ENCODE results near the gene CTXN2.

Gene CTXN2

GRCh38 chr15:48191574-48192225, at the start of gene CTXN2:
TSS of gene CTXN2 (plus strand) at chr15:48191665. CDS start at chr15:48201301, 9,636 bp downstream.
- peak; percentile 33 for DNase-seq

- DNase-seq, result no peak
Measured at GRCh38 chr15:48143856-48144255, 47.6 kb upstream of the CTXN2 start.

GRCh38 chr15:48144889-48145288, 46.6 kb upstream of the CTXN2 start:
- no peak for DNase-seq

- no peak for DNase-seq
Measured at GRCh38 chr15:48145923-48146322, 45.5 kb upstream of the CTXN2 start.

DNA sequence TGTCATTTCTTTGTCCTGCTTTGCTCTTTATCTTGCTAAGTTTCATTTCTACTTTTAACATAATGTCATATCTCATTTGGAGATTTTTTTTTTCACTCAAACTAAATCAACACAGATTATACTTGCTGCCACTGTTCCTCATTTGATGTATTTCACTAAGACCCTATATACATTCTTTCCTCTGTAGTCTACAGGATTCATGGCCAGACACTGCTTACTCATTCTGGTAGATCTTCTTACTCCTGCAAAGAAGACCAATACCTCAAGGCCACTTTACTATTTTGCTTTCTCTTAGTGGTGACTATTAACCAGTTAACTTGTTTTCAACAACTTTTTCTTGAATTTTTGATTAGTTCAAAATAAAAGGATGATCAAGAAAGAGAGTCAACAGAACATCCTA, 44.1 kb upstream of the CTXN2 start:
- no peak for DNase-seq

GRCh38 chr15:48149858-48150257, 41.6 kb upstream of the CTXN2 start:
- DNase-seq, result no peak

- no peak for DNase-seq
Measured at GRCh38 chr15:48153526-48153925, 37.9 kb upstream of the CTXN2 start.

- no peak for DNase-seq
Measured at GRCh38 chr15:48168616-48169015, 22.8 kb upstream of the CTXN2 start.

DNA sequence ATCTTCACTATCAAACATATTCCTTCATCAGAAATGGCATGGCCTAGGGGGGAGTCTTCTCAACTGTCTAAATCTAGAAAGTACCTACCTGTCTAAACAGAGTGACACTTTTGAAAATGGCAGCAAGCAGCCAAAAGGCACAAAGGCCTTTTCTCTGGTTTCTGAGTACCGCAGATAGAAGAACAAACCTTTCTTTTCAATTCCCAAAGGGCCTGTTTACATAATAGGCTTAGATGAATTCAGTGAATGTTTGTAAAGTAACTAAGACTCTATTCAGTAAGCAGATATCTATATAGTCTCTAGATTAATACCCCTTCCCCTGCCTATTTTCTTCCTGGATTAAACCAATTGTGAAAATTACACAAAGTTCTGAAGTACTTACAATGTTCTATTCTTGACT, 20.5 kb upstream of the CTXN2 start:
- peak; percentile 17 for DNase-seq

- no peak for DNase-seq
Measured at GRCh38 chr15:48175126-48175525, 16.3 kb upstream of the CTXN2 start.

GRCh38 chr15:48176112-48176511, 15.4 kb upstream of the CTXN2 start:
- no peak for DNase-seq

DNA sequence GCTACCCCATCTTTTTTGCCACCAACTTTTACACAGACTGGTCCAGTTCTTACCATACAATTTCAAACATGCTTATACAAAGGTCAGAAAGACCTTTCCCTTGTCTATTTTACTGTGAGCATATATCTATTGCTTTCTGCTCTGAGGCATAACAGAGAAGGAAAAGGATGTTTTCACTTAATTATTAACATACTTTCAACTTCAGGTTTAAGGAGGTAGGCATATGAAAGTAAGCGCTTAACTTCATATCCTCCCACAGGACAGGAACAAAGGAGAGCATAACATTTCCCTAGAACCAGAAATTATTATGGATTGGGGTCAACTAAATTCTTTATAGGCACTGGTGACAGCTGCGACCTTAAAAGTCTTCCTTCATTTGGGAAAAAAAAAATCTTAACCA, 14.5 kb upstream of the CTXN2 start:
- DNase-seq, result no peak

GRCh38 chr15:48177383-48177765, 14.1 kb upstream of the CTXN2 start:
- DNase-seq, result peak; percentile 42

GRCh38 chr15:48177766-48178647, 13.5 kb upstream of the CTXN2 start, which contains the start of gene MYEF2:
TSS of gene MYEF2 (minus strand) at chr15:48178295. CDS start at chr15:48178237, 58 bp downstream.
- DNase-seq, result peak; percentile 38

- no peak for DNase-seq
Measured at GRCh38 chr15:48178648-48178931, 12.9 kb upstream of the CTXN2 start.

DNA sequence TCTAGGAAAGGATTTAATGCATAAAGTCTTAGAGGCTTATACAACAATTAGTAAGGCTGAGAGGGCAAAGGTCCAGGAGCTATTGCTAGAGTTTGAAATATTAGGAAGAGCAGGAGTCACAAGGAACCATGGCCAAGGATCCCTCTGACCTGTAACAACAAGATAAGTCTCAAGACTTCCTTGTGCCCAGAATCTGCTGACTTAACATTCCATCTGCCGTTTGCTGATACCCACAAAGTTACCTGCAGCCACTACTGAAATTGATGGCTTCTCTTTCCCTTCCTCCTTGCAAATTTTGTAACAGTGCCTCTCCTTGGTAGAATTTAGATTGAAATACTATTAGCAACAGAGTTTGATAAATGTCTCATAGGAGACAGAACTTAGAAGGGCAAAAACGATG, 8.7 kb upstream of the CTXN2 start:
- no peak for DNase-seq

DNA sequence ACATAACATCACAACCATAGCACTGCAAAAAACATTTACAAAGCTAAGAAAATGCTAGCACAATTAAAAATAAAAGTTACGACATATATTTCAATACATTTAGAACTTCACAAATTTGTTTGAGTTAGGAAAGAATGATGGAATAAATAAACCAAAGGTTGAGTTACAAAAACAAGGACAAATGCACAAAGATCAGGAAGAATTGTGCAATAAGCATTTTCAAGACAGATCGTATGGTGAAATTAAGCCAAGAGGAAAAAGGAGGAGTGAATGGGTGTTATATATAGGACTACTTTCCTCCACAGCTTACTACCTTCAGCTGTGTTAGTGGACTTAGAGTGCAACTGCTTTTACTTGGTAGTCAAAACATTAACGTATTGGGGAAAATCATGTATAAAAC, 5.9 kb upstream of the CTXN2 start:
- DNase-seq, result no peak

DNA sequence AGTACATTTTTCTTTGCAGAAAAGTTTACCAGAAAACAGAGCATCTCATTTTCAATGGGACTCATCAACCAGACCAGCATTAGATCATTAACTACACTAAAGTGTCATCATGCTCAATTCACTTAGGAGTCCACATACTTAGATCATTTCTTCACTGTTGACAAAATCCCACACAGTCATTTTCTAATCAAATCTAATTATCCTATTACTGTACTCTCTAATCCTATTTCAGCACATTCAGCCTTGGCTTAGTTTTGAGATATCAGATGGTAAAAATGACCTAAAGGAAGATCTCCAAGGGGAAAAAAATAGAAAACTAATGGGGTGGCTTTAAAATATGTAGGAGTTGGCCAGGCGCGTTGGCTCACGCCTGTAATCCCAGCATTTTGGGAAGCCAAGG, 5.2 kb upstream of the CTXN2 start:
- no peak for DNase-seq

DNA sequence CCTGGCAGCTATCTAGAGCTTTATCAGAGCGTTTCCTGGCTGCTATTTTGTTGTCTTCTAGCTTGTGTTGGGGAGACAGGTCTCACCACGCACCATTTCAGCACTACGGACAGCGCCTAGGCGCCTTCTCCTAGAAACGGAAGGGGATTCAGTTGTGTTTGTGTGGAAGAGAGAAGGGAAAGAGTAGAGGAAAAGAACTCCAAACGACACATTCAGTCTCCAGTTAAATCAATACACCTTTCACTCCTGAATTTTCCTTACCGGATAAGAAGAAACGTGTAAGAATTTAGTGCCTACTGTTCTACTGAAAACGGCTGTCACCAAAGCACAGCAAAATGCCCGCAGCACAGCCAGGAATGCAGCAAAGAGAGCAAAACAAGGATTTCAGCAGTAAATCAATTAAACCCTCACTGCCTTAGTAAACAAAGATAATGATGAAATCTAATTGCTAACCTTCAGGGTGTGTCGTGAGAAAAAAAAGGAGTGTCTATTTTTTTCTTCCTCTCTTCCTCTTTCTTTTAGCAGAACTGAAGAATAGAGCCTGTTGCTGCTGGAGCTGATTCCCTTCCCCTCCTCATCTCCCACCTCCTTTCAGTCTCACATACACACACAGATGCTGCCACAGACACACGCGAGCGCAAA, 412 bp upstream of the CTXN2 start:
- DNase-seq, result no peak

DNA sequence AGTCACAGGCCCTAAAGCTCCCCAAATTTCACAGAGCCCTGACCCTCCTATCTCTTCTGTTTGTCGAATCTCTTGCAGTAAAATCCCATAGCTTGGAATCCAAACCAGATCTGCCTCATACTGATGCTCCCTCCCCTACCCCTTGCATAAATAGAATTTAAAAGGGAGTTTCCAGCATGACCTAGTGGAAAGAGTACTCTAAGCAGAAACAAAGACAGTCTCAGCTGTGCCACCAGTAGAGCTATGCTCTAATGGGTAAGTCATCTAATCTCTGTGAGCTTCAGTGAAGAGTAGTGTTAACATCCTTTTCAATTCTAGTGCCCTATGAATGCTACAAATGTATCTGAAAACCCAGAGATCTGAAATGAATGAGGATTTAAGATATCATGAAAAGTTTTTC, 10.6 kb downstream of the CTXN2 start:
- DNase-seq, result no peak

DNA sequence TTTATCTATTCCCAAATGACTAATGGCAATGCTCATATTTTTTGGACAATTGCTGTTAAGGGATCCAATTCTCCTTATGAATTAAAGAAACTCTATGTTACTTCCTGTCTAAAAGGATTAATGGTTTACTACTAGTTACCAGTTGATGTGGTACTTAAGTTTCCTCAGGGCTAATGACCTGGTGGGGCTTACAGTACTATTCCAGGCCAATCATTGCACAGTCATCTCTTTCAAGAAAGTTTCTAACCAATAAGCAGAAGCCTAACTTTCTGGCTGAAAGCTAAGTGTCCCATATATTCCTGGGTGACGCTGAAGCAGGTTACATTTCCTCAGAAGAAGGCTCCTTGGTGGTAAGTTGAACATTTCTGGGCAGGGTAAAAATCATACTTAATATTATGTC, 14.5 kb downstream of the CTXN2 start, which contains the start of gene SLC12A1:
TSS of gene SLC12A1 (plus strand) at position 322 of the 400 bp plus-strand sequence. CDS start 1,418 bp downstream, outside the sequence.
- no peak for DNase-seq

DNA sequence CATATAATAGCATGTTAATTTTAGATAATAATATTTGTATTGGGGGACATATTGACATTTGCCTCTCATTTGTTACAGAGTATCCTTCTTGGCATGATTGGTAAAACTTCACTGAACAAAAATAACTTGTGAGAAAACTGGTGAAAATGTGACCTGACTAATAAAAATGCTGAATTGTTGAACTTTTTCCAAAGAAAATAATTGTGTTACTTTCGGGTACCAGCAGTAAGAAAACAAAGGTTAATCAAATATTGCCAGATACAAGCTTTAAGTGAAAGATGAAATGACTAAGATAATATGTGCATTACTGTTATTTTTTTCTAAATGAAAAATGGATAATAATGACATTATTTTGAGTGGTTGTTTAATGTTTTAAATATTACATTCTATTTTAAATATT, 29.8 kb downstream of the CTXN2 start:
- no peak for DNase-seq

DNA sequence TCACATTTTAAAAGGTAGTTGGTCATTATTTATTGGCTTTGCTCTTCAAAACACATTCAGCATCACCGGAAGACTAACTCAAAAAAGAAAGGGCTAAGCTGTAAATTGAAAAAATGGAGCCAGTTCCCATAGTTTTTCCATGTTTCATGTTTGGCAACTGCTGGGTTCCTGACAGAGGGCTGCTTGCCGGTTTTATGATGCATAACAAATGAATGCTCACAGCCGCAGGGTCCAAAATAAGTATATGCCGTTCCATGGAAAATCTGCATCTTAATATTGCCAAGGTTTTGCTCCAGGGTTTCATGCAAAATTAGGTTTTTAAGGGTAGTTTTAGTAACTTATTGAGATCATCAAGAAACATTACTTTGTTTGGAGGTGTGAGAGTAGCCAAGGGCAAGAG, 30.4 kb downstream of the CTXN2 start:
- peak; percentile 11 for DNase-seq

GRCh38 chr15:48222627-48223026, 31.2 kb downstream of the CTXN2 start:
- no peak for DNase-seq
